Measurements from ENCODE around the gene TAF15. TPM values are rescaled to one million over a fixed set of nuclear protein-coding genes. Genes with fewer than 3 reads are reported as not detected.

TAF15 gene
- total and polyA plus RNA-seq, 2 donors (not counting 1 experiment from before 2014, with no cell fraction given): 22.9 to 84.1 TPM

DNA sequence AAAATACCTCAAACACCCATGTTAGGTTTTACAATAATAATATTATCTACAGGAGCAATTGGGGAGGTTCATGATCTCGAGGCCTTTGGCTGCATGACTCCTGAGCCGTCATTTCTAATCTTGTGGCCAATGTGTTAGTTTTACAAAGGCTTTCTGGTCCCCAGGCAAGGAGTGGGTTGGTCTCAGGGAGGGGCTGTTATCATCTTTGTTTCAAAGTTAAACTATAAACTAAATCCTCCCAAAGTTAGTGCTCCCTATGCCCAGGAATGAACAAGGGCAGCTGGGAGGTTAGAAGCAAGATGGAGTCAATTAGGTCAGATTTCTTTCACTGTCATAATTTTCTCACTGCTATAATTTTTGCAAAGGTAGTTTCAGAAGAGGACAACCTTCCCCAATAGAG is 80.0 kb downstream of the TAF15 start:
- no peak overlapping the region for H2AFZ ChIP-seq (ENCODE audit: low read length)
- no peaks in the 10 kb centered on the region for H3K9me3 ChIP-seq (ENCODE audit: control insufficient read depth, insufficient read depth, low read depth, low read length)
- H3K27ac ChIP-seq (ENCODE audit: insufficient read depth, low read length): no peak overlapping the region
- no peaks in the 10 kb centered on the region for H3K4me1 ChIP-seq (ENCODE audit: control insufficient read depth, extremely low read depth, insufficient read depth, low read length)
- no peak for DNase-seq (ENCODE audit: low read depth in 2 of 2)
- no peaks in the 10 kb centered on the region for H4K20me1 ChIP-seq (ENCODE audit: control insufficient read depth, extremely low read depth, insufficient read depth, low read length)
- H3K4me2 ChIP-seq (ENCODE audit: extremely low read depth, insufficient read depth, low read length): no peak overlapping the region
- H3K36me3 ChIP-seq (ENCODE audit: control insufficient read depth, insufficient read depth, low read length): no peaks in the 10 kb centered on the region
- H3K4me3 ChIP-seq (replicated peaks in 1 of 4; ENCODE audit: control extremely low read depth in 1 of 4, insufficient read depth in 1 of 4, low read depth in 3 of 4, low read length in 4 of 4): no peak overlapping the region
- no peak overlapping the region for H3K9ac ChIP-seq (ENCODE audit: insufficient read depth, low read length)
- TF ChIP-seq EZH2 (IDR thresholded peaks at IDR 0.05; ENCODE audit: low read length, missing control alignments): no peak
- TF ChIP-seq, protein P1, sequence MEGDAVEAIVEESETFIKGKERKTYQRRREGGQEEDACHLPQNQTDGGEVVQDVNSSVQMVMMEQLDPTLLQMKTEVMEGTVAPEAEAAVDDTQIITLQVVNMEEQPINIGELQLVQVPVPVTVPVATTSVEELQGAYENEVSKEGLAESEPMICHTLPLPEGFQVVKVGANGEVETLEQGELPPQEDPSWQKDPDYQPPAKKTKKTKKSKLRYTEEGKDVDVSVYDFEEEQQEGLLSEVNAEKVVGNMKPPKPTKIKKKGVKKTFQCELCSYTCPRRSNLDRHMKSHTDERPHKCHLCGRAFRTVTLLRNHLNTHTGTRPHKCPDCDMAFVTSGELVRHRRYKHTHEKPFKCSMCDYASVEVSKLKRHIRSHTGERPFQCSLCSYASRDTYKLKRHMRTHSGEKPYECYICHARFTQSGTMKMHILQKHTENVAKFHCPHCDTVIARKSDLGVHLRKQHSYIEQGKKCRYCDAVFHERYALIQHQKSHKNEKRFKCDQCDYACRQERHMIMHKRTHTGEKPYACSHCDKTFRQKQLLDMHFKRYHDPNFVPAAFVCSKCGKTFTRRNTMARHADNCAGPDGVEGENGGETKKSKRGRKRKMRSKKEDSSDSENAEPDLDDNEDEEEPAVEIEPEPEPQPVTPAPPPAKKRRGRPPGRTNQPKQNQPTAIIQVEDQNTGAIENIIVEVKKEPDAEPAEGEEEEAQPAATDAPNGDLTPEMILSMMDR (conservative IDR thresholded peaks at IDR 0.05 in 1 of 2, IDR thresholded peaks at IDR 0.05 in 1 of 2; ENCODE audit: low read depth in 1 of 2, low read length in 2 of 2): no peak
- H3K27me3 ChIP-seq (ENCODE audit: control insufficient read depth, insufficient read depth, low read length): no peaks in the 10 kb centered on the region
- H3K79me2 ChIP-seq (ENCODE audit: control insufficient read depth, insufficient read depth, low read length): no peaks in the 10 kb centered on the region

DNA sequence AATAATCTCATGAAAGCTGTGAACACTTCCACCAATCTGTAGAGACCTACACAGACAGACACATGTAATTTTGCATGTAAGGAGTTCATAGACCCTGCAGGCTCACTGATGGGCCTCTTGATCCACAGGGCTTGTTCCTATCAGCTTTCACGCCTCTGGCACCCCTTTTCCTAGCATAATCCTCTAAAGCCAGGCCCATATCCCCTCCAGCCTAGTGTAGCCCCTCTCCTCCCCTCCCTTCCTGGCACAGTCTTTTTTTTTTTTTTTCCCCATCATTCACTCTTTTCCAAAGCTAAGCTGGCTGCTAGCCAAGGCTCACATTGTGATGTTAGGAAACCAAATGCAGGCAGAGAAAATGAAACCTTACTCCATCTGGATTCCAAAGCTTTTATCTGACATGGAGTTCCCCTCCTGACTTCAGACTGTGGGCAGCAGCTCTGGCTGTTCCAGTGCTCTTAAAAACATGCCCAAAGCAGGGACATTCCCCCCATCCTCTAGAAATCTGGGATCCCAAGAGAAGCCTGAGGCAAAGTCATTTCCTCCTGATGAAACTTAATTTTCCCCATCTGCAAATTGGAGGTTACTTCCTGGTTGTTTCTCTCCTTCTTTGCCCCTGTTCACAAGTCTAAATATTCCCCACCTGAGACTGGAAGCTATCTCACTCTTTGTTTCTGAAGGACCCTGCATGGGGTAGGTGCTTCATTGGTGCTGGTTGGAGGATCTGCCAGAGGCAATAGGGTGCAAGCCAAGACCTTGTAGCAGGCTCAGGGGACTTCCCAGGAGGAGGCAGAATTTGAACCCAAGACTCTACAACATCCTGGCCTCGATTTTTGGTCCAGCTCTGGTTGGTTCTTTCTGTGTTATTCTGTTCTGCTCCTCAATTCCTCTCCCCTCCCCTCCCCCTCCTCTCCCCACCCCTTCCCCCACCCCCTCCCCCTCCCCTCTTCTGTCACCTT is 80.8 kb downstream of the TAF15 start:
- no peaks in the 10 kb centered on the region for H3K4me1 ChIP-seq (ENCODE audit: control insufficient read depth, extremely low read depth, insufficient read depth, low read length)
- H3K36me3 ChIP-seq (ENCODE audit: control insufficient read depth, insufficient read depth, low read length): no peaks in the 10 kb centered on the region
- no peak overlapping the region for H3K9ac ChIP-seq (ENCODE audit: insufficient read depth, low read length)
- peak overlapping the region; percentile 39 for H2AFZ ChIP-seq (ENCODE audit: low read length)
- TF ChIP-seq EZH2 (IDR thresholded peaks at IDR 0.05; ENCODE audit: low read length, missing control alignments): no peak
- TF ChIP-seq, protein P1 (conservative IDR thresholded peaks at IDR 0.05 in 1 of 2, IDR thresholded peaks at IDR 0.05 in 1 of 2; ENCODE audit: low read depth in 1 of 2, low read length in 2 of 2): no peak
- peak; percentile 47 to 62 for DNase-seq (ENCODE audit: low read depth in 2 of 2)
- no peak overlapping the region for H3K4me2 ChIP-seq (ENCODE audit: extremely low read depth, insufficient read depth, low read length)
- H3K9me3 ChIP-seq (ENCODE audit: control insufficient read depth, insufficient read depth, low read depth, low read length): no peaks in the 10 kb centered on the region
- no peaks in the 10 kb centered on the region for H4K20me1 ChIP-seq (ENCODE audit: control insufficient read depth, extremely low read depth, insufficient read depth, low read length)
- H3K79me2 ChIP-seq (ENCODE audit: control insufficient read depth, insufficient read depth, low read length): no peaks in the 10 kb centered on the region
- H3K27ac ChIP-seq (ENCODE audit: insufficient read depth, low read length): no peak overlapping the region
- H3K4me3 ChIP-seq (replicated peaks in 1 of 4; ENCODE audit: control extremely low read depth in 1 of 4, insufficient read depth in 1 of 4, low read depth in 3 of 4, low read length in 4 of 4): no peak overlapping the region
- no peaks in the 10 kb centered on the region for H3K27me3 ChIP-seq (ENCODE audit: control insufficient read depth, insufficient read depth, low read length)

DNA sequence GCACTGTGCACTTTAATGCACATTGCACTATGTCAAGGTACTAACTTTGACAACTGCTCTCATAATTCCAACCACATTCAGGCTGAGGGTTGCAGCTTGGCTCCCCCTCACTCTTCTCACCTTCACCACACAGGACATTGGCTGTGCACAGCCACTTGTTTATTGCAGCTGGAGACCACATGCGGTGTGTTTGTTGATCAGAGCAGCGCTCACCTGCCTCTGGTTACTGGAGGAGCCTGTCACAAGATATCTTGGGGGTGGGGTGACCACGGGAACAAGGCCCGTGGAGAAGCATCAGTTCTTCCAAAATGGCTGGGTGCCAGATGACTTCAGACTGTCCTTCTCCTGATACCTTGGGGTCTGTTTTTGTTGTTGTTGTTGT is 81.5 kb downstream of the TAF15 start:
- no peak for DNase-seq (ENCODE audit: low read depth in 2 of 2)
- no peak for TF ChIP-seq EZH2 (IDR thresholded peaks at IDR 0.05; ENCODE audit: low read length, missing control alignments)
- TF ChIP-seq, protein P1 (conservative IDR thresholded peaks at IDR 0.05 in 1 of 2, IDR thresholded peaks at IDR 0.05 in 1 of 2; ENCODE audit: low read depth in 1 of 2, low read length in 2 of 2): no peak
- H3K4me2 ChIP-seq (ENCODE audit: extremely low read depth, insufficient read depth, low read length): no peak overlapping the region
- no peaks in the 10 kb centered on the region for H4K20me1 ChIP-seq (ENCODE audit: control insufficient read depth, extremely low read depth, insufficient read depth, low read length)
- no peaks in the 10 kb centered on the region for H3K79me2 ChIP-seq (ENCODE audit: control insufficient read depth, insufficient read depth, low read length)
- H3K4me3 ChIP-seq (replicated peaks in 1 of 4; ENCODE audit: control extremely low read depth in 1 of 4, insufficient read depth in 1 of 4, low read depth in 3 of 4, low read length in 4 of 4): no peak overlapping the region
- no peak overlapping the region for H3K9ac ChIP-seq (ENCODE audit: insufficient read depth, low read length)
- H3K27ac ChIP-seq (ENCODE audit: insufficient read depth, low read length): no peak overlapping the region
- no peaks in the 10 kb centered on the region for H3K4me1 ChIP-seq (ENCODE audit: control insufficient read depth, extremely low read depth, insufficient read depth, low read length)
- no peaks in the 10 kb centered on the region for H3K9me3 ChIP-seq (ENCODE audit: control insufficient read depth, insufficient read depth, low read depth, low read length)
- no peak overlapping the region for H2AFZ ChIP-seq (ENCODE audit: low read length)
- H3K36me3 ChIP-seq (ENCODE audit: control insufficient read depth, insufficient read depth, low read length): no peaks in the 10 kb centered on the region
- H3K27me3 ChIP-seq (ENCODE audit: control insufficient read depth, insufficient read depth, low read length): no peaks in the 10 kb centered on the region
